ENCODE results near the gene N4BP2. TPM values are rescaled to one million over a fixed set of nuclear protein-coding genes. Genes with fewer than 3 reads are reported as not detected.

Gene N4BP2
- polyA plus RNA-seq = 0.35 and 0.85 TPM in 2 replicates

DNA sequence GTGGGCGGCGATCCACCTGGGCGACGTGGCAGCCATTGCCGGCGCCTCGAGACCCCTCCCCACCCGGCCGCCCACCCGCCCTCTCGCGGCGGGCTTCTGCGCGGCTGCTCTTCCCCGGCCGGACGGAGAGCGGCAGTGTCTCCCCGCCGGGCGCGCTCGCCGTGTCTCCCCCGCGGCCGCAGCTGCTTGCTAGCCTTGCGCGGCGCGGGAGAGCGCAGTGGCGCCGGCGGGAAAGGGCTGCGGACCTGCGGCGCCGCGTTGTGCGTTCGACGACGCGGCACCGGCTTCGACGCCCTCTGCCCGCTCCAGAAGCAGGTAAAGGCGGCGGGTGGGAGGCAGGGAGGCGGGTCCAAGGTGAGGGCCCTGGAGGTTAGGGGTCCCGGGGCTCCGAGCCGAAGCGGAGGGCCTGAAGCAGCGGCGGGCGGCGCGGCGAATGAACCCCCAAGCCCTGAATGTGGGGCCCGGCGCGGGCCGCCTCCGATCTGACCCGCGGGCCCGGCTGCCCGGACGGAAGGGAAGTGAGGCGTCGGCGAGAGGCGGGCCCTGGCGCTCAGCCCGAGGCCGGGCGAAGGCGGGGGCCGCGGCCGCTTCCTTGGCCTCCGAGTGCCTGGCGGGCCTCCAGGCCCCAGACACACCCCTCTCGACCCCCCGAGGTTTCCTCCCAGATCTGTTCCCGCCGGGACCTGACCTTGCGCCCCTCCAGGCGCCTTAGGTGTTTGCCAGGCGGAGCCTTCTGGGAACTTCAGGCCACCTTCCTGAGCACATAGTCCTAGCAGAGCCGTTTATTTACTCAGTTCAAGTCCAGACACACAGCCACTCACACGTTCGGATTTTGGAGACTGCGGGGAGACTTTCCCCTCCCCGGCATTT is at the start of gene N4BP2:
Gene N4BP2, plus strand, starts transcription at position 135 of the 870 bp plus-strand sequence. CDS start 40,491 bp downstream, outside the sequence.

GRCh38 chr4:40196724-40197281 is 140.2 kb downstream of the N4BP2 start, which contains the start of gene RHOH:
RHOH (plus strand) TSS chr4:40197031; CDS start chr4:40243387, 46,356 bp downstream.

Other genes starting within 250 kb of the N4BP2 start
- gene PDS5A, start 78.9 kb upstream of the N4BP2 start, polyA plus RNA-seq = 11.6 and 20.7 TPM in 2 replicates
- not detected in 2 replicates for gene RHOH, start 140.2 kb downstream of the N4BP2 start, polyA plus RNA-seq